GM23338 (cell line): ENCODE data around the gene HTT. TPM values are rescaled to one million over a fixed set of nuclear protein-coding genes. Genes with fewer than 3 reads are reported as not detected.

Experiments
- ATAC-seq: fragments of 200-7000 bp; cut with Tn5 transposase; 3 replicates; pipeline ENCODE4 v1.9.1; 2020
- DNase-seq: peaks from one replicate; pipeline ENCODE4 v3.0.0-alpha.2; 2015; ENCODE audit warnings: low spot score
- H2AFZ ChIP-seq: fragments of 200-600 bp; sonication (generic); 2 replicates; pipeline ENCODE4 v1.8.0; 2016; ENCODE audit warnings: antibody characterized with exemption, mild to moderate bottlenecking, moderate library complexity
- H3F3A ChIP-seq: fragments of 200-600 bp; sonication (generic); replicated peaks from 2 replicates; pipeline ENCODE4 v1.8.0; 2017; ENCODE audit warnings: antibody characterized with exemption, mixed run types, low read depth
- H3K27ac ChIP-seq: fragments of 200-600 bp; sonication (generic); 2 replicates; pipeline ENCODE4 v1.6.1; 2016; ENCODE audit warnings: low read depth
- H3K27me3 ChIP-seq: fragments of 200-600 bp; sonication (generic); 2 replicates; pipeline ENCODE4 v1.8.0; 2016; ENCODE audit warnings: mild to moderate bottlenecking, mixed run types, moderate library complexity; ENCODE audit not compliant: insufficient read depth
- H3K36me3 ChIP-seq: fragments of 200-600 bp; sonication (generic); 2 replicates; pipeline ENCODE4 v1.8.0; 2016; ENCODE audit warnings: mild to moderate bottlenecking; ENCODE audit not compliant: insufficient read depth
- H3K4me1 ChIP-seq: fragments of 200-600 bp; sonication (generic); 2 replicates; pipeline ENCODE4 v1.8.0; 2016; ENCODE audit warnings: mild to moderate bottlenecking, moderate library complexity; ENCODE audit not compliant: insufficient read depth
- H3K4me2 ChIP-seq: fragments of 200-600 bp; sonication (generic); 2 replicates; pipeline ENCODE4 v1.7.1; 2017; ENCODE audit warnings: mixed run types
- H3K4me3 ChIP-seq: fragments of 200-600 bp; sonication (generic); 2 replicates; pipeline ENCODE4 v1.6.1; 2016; ENCODE audit warnings: mixed run types
- H3K79me2 ChIP-seq: fragments of 200-600 bp; sonication (generic); replicated peaks from 2 replicates; pipeline ENCODE4 v1.8.0; 2017; ENCODE audit warnings: mild to moderate bottlenecking; ENCODE audit not compliant: insufficient read depth
- H3K9me2 ChIP-seq: fragments of 200-600 bp; sonication (generic); 2 replicates; pipeline ENCODE4 v1.8.0; 2017; ENCODE audit not compliant: insufficient read depth
- H4K20me1 ChIP-seq: fragments of 200-600 bp; sonication (generic); replicated peaks from 2 replicates; pipeline ENCODE4 v1.8.0; 2017; ENCODE audit warnings: mild to moderate bottlenecking; ENCODE audit not compliant: insufficient read depth
- H3K27ac Mint-ChIP-seq: 2 replicates; pipeline ENCODE4 v1.8.0; 2020; ENCODE audit warnings: inconsistent platforms, mild to moderate bottlenecking, moderate library complexity, mixed read lengths
- H3K27me3 Mint-ChIP-seq: 3 replicates; pipeline ENCODE4 v1.8.0; 2022; ENCODE audit warnings: low read depth, mild to moderate bottlenecking, moderate library complexity, mixed read lengths, inconsistent platforms; ENCODE audit not compliant: insufficient read depth, poor library complexity
- H3K36me3 Mint-ChIP-seq: 3 replicates; pipeline ENCODE4 v1.8.0; 2021; ENCODE audit warnings: low read depth, mild to moderate bottlenecking, inconsistent platforms, moderate library complexity, mixed read lengths
- H3K4me1 Mint-ChIP-seq: 3 replicates; pipeline ENCODE4 v1.8.0; 2020; ENCODE audit warnings: mild to moderate bottlenecking, inconsistent platforms, mixed read lengths
- H3K4me3 Mint-ChIP-seq: 3 replicates; pipeline ENCODE4 v1.8.0; 2021; ENCODE audit warnings: moderate library complexity, mild to moderate bottlenecking, inconsistent platforms, mixed read lengths
- H3K9me3 Mint-ChIP-seq: 3 replicates; pipeline ENCODE4 v1.8.0; 2020; ENCODE audit warnings: moderate library complexity, mild to moderate bottlenecking, inconsistent platforms, mixed read lengths
- CREB1 ChIP-seq: fragments of 250-450 bp; sonication (Bioruptor Pico); IDR thresholded peaks from 2 replicates; pipeline ENCODE4 v1.5.0; 2020; ENCODE audit warnings: low read depth, mild to moderate bottlenecking, moderate library complexity
- EZH2 ChIP-seq: fragments of 200-600 bp; sonication (generic); IDR thresholded peaks from one replicate; pipeline ENCODE4 v1.8.0; 2017; ENCODE audit warnings: antibody characterized with exemption, mild to moderate bottlenecking, low read depth; ENCODE audit not compliant: unreplicated experiment
- EZH2phosphoT487 ChIP-seq: fragments of 200-600 bp; sonication (generic); IDR thresholded peaks from one replicate; pipeline ENCODE4 v1.8.1; 2018; ENCODE audit warnings: antibody characterized with exemption; ENCODE audit not compliant: unreplicated experiment
- NANOG ChIP-seq: IDR thresholded peaks from 2 replicates; pipeline ENCODE4 v1.6.1; 2016; ENCODE audit warnings: antibody characterized with exemption, borderline replicate concordance
- REST ChIP-seq: IDR thresholded peaks from one replicate; pipeline ENCODE4 v1.6.1; 2018; ENCODE audit warnings: antibody characterized with exemption; ENCODE audit not compliant: unreplicated experiment
- STAT1 ChIP-seq: IDR thresholded peaks from one replicate; pipeline ENCODE4 v1.6.1; 2016; ENCODE audit warnings: antibody characterized with exemption; ENCODE audit not compliant: unreplicated experiment
- ZNF114 ChIP-seq: fragments of 250-450 bp; sonication (Bioruptor Pico); IDR thresholded peaks from 2 replicates; pipeline ENCODE4 v1.5.0; 2020; ENCODE audit warnings: mild to moderate bottlenecking, moderate library complexity
- ZNF331 ChIP-seq: fragments of 250-450 bp; sonication (Bioruptor Pico); IDR thresholded peaks from 2 replicates; pipeline ENCODE4 v1.5.0; 2020; ENCODE audit warnings: low read depth, mild to moderate bottlenecking, moderate library complexity
- polyA plus RNA-seq: library from polyadenylated mRNA; unstranded; fragments of >200 nt; fragmentation: Nextera tagmentation; extraction: Ambion mirVana; gene quantifications from 2 replicates; pipeline ENCODE4 v1.2.1, GENCODE V29; 2016
- total RNA-seq: library from RNA; depleted of rRNA; stranded (reverse); fragments of >200 nt; shearing (Covaris generic); gene quantifications from 2 replicates; pipeline ENCODE4 v1.2.3, GENCODE V29; 2014
- TF ChIP-seq, protein P1 (sequence below): IDR thresholded peaks from 2 replicates; pipeline ENCODE4 v1.6.1; 2016; ENCODE audit warnings: antibody characterized with exemption
- TF ChIP-seq, protein P2 (sequence below): fragments of 250-450 bp; sonication (Bioruptor Pico); IDR thresholded peaks from 2 replicates; pipeline ENCODE4 v1.5.0; 2020; ENCODE audit warnings: mild to moderate bottlenecking, moderate library complexity
- TF ChIP-seq, protein P3 (sequence below), 2 experiments: fragments of 200-600 bp in 1 of 2; sonication (generic) in 1 of 2; conservative IDR thresholded peaks; 2 replicates each; pipeline versions ENCODE4 v1.5.1 to v1.6.1; 2016 to 2017; ENCODE audit warnings: antibody characterized with exemption in 2 of 2, low read depth in 2 of 2, mild to moderate bottlenecking in 2 of 2, moderate library complexity in 1 of 2

The HTT gene
- total and polyA plus RNA-seq, 2 experiments from 2014 or later = 26.6 to 67.7 TPM

GRCh38 chr4:3226467-3226866 lies 152.0 kb downstream of the HTT start:
- TF ChIP-seq, protein P1, sequence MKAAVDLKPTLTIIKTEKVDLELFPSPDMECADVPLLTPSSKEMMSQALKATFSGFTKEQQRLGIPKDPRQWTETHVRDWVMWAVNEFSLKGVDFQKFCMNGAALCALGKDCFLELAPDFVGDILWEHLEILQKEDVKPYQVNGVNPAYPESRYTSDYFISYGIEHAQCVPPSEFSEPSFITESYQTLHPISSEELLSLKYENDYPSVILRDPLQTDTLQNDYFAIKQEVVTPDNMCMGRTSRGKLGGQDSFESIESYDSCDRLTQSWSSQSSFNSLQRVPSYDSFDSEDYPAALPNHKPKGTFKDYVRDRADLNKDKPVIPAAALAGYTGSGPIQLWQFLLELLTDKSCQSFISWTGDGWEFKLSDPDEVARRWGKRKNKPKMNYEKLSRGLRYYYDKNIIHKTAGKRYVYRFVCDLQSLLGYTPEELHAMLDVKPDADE = no peak
- TF ChIP-seq STAT1 (no peak), REST (no peak), EZH2phosphoT487 (no peak), ZNF331 (CRISPR knock-in tag) (no peak), ZNF114 (CRISPR knock-in tag) (no peak), EZH2 (no peak), CREB1 (CRISPR knock-in tag) (no peak), NANOG (no peak)
- TF ChIP-seq, protein P2, sequence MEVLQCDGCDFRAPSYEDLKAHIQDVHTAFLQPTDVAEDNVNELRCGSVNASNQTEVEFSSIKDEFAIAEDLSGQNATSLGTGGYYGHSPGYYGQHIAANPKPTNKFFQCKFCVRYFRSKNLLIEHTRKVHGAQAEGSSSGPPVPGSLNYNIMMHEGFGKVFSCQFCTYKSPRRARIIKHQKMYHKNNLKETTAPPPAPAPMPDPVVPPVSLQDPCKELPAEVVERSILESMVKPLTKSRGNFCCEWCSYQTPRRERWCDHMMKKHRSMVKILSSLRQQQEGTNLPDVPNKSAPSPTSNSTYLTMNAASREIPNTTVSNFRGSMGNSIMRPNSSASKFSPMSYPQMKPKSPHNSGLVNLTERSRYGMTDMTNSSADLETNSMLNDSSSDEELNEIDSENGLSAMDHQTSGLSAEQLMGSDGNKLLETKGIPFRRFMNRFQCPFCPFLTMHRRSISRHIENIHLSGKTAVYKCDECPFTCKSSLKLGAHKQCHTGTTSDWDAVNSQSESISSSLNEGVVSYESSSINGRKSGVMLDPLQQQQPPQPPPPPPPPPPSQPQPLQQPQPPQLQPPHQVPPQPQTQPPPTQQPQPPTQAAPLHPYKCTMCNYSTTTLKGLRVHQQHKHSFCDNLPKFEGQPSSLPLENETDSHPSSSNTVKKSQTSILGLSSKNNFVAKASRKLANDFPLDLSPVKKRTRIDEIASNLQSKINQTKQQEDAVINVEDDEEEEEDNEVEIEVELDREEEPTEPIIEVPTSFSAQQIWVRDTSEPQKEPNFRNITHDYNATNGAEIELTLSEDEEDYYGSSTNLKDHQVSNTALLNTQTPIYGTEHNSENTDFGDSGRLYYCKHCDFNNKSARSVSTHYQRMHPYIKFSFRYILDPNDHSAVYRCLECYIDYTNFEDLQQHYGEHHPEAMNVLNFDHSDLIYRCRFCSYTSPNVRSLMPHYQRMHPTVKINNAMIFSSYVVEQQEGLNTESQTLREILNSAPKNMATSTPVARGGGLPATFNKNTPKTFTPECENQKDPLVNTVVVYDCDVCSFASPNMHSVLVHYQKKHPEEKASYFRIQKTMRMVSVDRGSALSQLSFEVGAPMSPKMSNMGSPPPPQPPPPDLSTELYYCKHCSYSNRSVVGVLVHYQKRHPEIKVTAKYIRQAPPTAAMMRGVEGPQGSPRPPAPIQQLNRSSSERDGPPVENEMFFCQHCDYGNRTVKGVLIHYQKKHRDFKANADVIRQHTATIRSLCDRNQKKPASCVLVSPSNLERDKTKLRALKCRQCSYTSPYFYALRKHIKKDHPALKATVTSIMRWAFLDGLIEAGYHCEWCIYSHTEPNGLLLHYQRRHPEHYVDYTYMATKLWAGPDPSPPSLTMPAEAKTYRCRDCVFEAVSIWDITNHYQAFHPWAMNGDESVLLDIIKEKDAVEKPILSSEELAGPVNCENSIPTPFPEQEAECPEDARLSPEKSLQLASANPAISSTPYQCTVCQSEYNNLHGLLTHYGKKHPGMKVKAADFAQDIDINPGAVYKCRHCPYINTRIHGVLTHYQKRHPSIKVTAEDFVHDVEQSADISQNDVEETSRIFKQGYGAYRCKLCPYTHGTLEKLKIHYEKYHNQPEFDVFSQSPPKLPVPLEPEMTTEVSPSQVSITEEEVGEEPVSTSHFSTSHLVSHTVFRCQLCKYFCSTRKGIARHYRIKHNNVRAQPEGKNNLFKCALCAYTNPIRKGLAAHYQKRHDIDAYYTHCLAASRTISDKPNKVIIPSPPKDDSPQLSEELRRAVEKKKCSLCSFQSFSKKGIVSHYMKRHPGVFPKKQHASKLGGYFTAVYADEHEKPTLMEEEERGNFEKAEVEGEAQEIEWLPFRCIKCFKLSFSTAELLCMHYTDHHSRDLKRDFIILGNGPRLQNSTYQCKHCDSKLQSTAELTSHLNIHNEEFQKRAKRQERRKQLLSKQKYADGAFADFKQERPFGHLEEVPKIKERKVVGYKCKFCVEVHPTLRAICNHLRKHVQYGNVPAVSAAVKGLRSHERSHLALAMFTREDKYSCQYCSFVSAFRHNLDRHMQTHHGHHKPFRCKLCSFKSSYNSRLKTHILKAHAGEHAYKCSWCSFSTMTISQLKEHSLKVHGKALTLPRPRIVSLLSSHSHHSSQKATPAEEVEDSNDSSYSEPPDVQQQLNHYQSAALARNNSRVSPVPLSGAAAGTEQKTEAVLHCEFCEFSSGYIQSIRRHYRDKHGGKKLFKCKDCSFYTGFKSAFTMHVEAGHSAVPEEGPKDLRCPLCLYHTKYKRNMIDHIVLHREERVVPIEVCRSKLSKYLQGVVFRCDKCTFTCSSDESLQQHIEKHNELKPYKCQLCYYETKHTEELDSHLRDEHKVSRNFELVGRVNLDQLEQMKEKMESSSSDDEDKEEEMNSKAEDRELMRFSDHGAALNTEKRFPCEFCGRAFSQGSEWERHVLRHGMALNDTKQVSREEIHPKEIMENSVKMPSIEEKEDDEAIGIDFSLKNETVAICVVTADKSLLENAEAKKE = no peak
- TF ChIP-seq, protein P3, sequence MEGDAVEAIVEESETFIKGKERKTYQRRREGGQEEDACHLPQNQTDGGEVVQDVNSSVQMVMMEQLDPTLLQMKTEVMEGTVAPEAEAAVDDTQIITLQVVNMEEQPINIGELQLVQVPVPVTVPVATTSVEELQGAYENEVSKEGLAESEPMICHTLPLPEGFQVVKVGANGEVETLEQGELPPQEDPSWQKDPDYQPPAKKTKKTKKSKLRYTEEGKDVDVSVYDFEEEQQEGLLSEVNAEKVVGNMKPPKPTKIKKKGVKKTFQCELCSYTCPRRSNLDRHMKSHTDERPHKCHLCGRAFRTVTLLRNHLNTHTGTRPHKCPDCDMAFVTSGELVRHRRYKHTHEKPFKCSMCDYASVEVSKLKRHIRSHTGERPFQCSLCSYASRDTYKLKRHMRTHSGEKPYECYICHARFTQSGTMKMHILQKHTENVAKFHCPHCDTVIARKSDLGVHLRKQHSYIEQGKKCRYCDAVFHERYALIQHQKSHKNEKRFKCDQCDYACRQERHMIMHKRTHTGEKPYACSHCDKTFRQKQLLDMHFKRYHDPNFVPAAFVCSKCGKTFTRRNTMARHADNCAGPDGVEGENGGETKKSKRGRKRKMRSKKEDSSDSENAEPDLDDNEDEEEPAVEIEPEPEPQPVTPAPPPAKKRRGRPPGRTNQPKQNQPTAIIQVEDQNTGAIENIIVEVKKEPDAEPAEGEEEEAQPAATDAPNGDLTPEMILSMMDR (conservative IDR thresholded peaks at IDR 0.05; ENCODE audit: low read depth in 2 of 2) = no peak
- peaks cover 24% of the 10 kb centered on the region; the same call in 1 of the 2 replicates for H3K36me3 ChIP-seq
- Mint-ChIP-seq H3K27ac (no peak overlapping the region), H3K36me3 (peaks cover 71% of the 10 kb centered on the region), H3K9me3 (peaks cover 4% of the 10 kb centered on the region; the same call in 1 of the 3 replicates), H3K4me1 (no peaks in the 10 kb centered on the region), H3K4me3 (no peak overlapping the region), H3K27me3 (peaks cover 9% of the 10 kb centered on the region)
- no peak for DNase-seq
- no peaks in the 10 kb centered on the region for H3K79me2 ChIP-seq
- H2AFZ ChIP-seq = no peak overlapping the region
- no peaks in the 10 kb centered on the region for H3K27me3 ChIP-seq
- no peaks in the 10 kb centered on the region for H3K9me2 ChIP-seq
- peaks cover 13% of the 10 kb centered on the region for H4K20me1 ChIP-seq
- no peak overlapping the region for H3K27ac ChIP-seq
- H3K4me3 ChIP-seq = no peak overlapping the region
- H3F3A ChIP-seq = 0 out of 2 replicates have a peak, but pooled peaks cover 4% of the 10 kb centered on the region
- H3K4me2 ChIP-seq = no peak overlapping the region
- ATAC-seq = no peak
- H3K4me1 ChIP-seq = no peaks in the 10 kb centered on the region
